GM21447 (cell line): ENCODE measurements around the gene NRG3.
"Not testable (repeated sequence)": the region's sequence is repeated elsewhere in the genome, so short reads cannot be mapped to it uniquely, and the experiment has no call there.

Experiments
- ATAC-seq: cut with Tn5 transposase; IDR thresholded peaks from one replicate; pipeline ENCODE4 v1.9.1; 2021; ENCODE audit not compliant: unreplicated experiment

NRG3 gene

GRCh38 chr10:82942286-82943099 is 1067.5 kb downstream of the NRG3 start:
- no peak for ATAC-seq

- ATAC-seq = no peak
These were observed 1068.1 kb downstream of the NRG3 start for GRCh38 chr10:82943142-82943541.

GRCh38 chr10:82949816-82950575 is 1075.0 kb downstream of the NRG3 start:
- no peak for ATAC-seq

GRCh38 chr10:82953331-82953730 is 1078.3 kb downstream of the NRG3 start:
- no peak for ATAC-seq

- ATAC-seq = no peak
These were observed 1078.9 kb downstream of the NRG3 start for GRCh38 chr10:82953909-82954308.

GRCh38 chr10:82960421-82961060 is 1085.5 kb downstream of the NRG3 start:
- ATAC-seq = not testable (repeated sequence)

GRCh38 chr10:82961864-82962263 is 1086.9 kb downstream of the NRG3 start:
- ATAC-seq = no peak

- ATAC-seq = no peak
These were observed 1091.1 kb downstream of the NRG3 start for GRCh38 chr10:82966130-82966529.

GRCh38 chr10:82968533-82968932 is 1093.5 kb downstream of the NRG3 start:
- no peak for ATAC-seq

GRCh38 chr10:82969405-82969804 is 1094.4 kb downstream of the NRG3 start:
- ATAC-seq = no peak

GRCh38 chr10:82980321-82980720 is 1105.3 kb downstream of the NRG3 start:
- ATAC-seq = no peak

GRCh38 chr10:82981137-82981723 is 1106.2 kb downstream of the NRG3 start:
- ATAC-seq = no peak

- no peak for ATAC-seq
These were observed 1107.2 kb downstream of the NRG3 start for GRCh38 chr10:82982110-82982608.

- ATAC-seq = no peak
These were observed 1111.2 kb downstream of the NRG3 start for GRCh38 chr10:82986216-82986615.

GRCh38 chr10:83006479-83006878 is 1131.5 kb downstream of the NRG3 start:
- not testable (repeated sequence) for ATAC-seq

GRCh38 chr10:83007510-83007909 is 1132.5 kb downstream of the NRG3 start:
- no peak for ATAC-seq

GRCh38 chr10:83012866-83013265 is 1137.9 kb downstream of the NRG3 start:
- ATAC-seq = no peak

GRCh38 chr10:83017076-83017867 is 1142.3 kb downstream of the NRG3 start:
- ATAC-seq = no peak

- no peak for ATAC-seq
These were observed 1148.7 kb downstream of the NRG3 start for GRCh38 chr10:83023662-83024061.
